ENCODE data around the gene ACTR8. TPM values are rescaled to one million over a fixed set of nuclear protein-coding genes. Genes with fewer than 3 reads are reported as not detected.

ACTR8 gene
- total RNA-seq, 2 experiments from 2014 or later, result 13.7 to 14.3 TPM

GRCh38 chr3:53822331-53822741 is 59.6 kb downstream of the ACTR8 start:
- ChIA-PET CTCF (no interaction called here), POLR2A (no interaction called here)
- no peaks in the 10 kb centered on the region for H3K36me3 ChIP-seq (ENCODE audit: insufficient read depth, low read length)
- ATAC-seq (ENCODE audit: poor library complexity), result no peak
- no peak overlapping the region for H3K4me3 ChIP-seq (ENCODE audit: low read length)
- TF ChIP-seq CTCF (IDR thresholded peaks at IDR 0.05), result no peak
- no peaks in the 10 kb centered on the region for H3K27me3 ChIP-seq (ENCODE audit: control insufficient read depth in 1 of 2, insufficient read depth in 2 of 2, low read length in 2 of 2)
- no peaks in the 10 kb centered on the region for H3K9me3 ChIP-seq (ENCODE audit: control insufficient read depth in 1 of 2, insufficient read depth in 1 of 2, low read length in 2 of 2)
- H3K27me3 Mint-ChIP-seq, result no peaks in the 10 kb centered on the region
- H3K36me3 Mint-ChIP-seq (ENCODE audit: low read depth), result no peaks in the 10 kb centered on the region
- no peaks in the 10 kb centered on the region for H3K9me3 Mint-ChIP-seq
- no peak overlapping the region for H3K27ac ChIP-seq (ENCODE audit: low read depth in 1 of 2, low read length in 2 of 2)
- H3K27ac Mint-ChIP-seq, result no peak overlapping the region
- DNase-seq, result no peak
- H3K4me3 Mint-ChIP-seq, result no peak overlapping the region
- H3K4me1 Mint-ChIP-seq (ENCODE audit: low read depth), result no peaks in the 10 kb centered on the region
- peaks cover 5% of the 10 kb centered on the region for H3K4me1 ChIP-seq (ENCODE audit: insufficient read depth, low read length)
- intact Hi-C loops (cut with DNase I, micrococcal nuclease), result no loop called here

GRCh38 chr3:53821631-53822121 is 60.3 kb downstream of the ACTR8 start:
- CTCF ChIA-PET, result no interaction called here
- intact Hi-C loops (cut with DNase I, micrococcal nuclease), result no loop called here

GRCh38 chr3:53820756-53821580 is 61.0 kb downstream of the ACTR8 start:
- no peaks in the 10 kb centered on the region for H3K4me1 Mint-ChIP-seq (ENCODE audit: low read depth)
- H3K4me1 ChIP-seq (ENCODE audit: insufficient read depth, low read length), result peaks cover 5% of the 10 kb centered on the region
- no peak overlapping the region for H3K4me3 Mint-ChIP-seq

More at GRCh38 chr3:53821631-53822121, 60.3 kb downstream of the ACTR8 start:
- Histone ChIP-seq H3K9me3 (ENCODE audit: control insufficient read depth in 1 of 2, insufficient read depth in 1 of 2, low read length in 2 of 2) (no peaks in the 10 kb centered on the region), H3K4me1 (ENCODE audit: insufficient read depth, low read length) (peaks cover 5% of the 10 kb centered on the region), H3K27ac (ENCODE audit: low read depth in 1 of 2, low read length in 2 of 2) (no peak overlapping the region), H3K27me3 (ENCODE audit: control insufficient read depth in 1 of 2, insufficient read depth in 2 of 2, low read length in 2 of 2) (no peaks in the 10 kb centered on the region), H3K4me3 (ENCODE audit: low read length) (no peak overlapping the region), H3K36me3 (ENCODE audit: insufficient read depth, low read length) (no peaks in the 10 kb centered on the region)
- H3K27me3 Mint-ChIP-seq, result no peaks in the 10 kb centered on the region
- ATAC-seq (ENCODE audit: poor library complexity) (no peak), DNase-seq (no peak)
- H3K36me3 Mint-ChIP-seq (ENCODE audit: low read depth), result no peaks in the 10 kb centered on the region
- POLR2A ChIA-PET, result no interaction called here
- H3K4me3 Mint-ChIP-seq, result no peak overlapping the region
- H3K9me3 Mint-ChIP-seq, result no peaks in the 10 kb centered on the region
- H3K27ac Mint-ChIP-seq, result no peak overlapping the region
- no peak for TF ChIP-seq CTCF (IDR thresholded peaks at IDR 0.05)
- H3K4me1 Mint-ChIP-seq (ENCODE audit: low read depth), result no peaks in the 10 kb centered on the region

More at GRCh38 chr3:53820756-53821580, 61.0 kb downstream of the ACTR8 start:
- intact Hi-C loops (cut with DNase I, micrococcal nuclease), result no loop called here
- Mint-ChIP-seq H3K27me3 (no peaks in the 10 kb centered on the region), H3K36me3 (ENCODE audit: low read depth) (no peaks in the 10 kb centered on the region), H3K27ac (no peak overlapping the region), H3K9me3 (no peaks in the 10 kb centered on the region)
- TF ChIP-seq CTCF (IDR thresholded peaks at IDR 0.05), result no peak
- no peak for DNase-seq
- Histone ChIP-seq H3K36me3 (ENCODE audit: insufficient read depth, low read length) (no peaks in the 10 kb centered on the region), H3K4me3 (ENCODE audit: low read length) (no peak overlapping the region), H3K27me3 (ENCODE audit: control insufficient read depth in 1 of 2, insufficient read depth in 2 of 2, low read length in 2 of 2) (no peaks in the 10 kb centered on the region), H3K27ac (ENCODE audit: low read depth in 1 of 2, low read length in 2 of 2) (no peak overlapping the region), H3K9me3 (ENCODE audit: control insufficient read depth in 1 of 2, insufficient read depth in 1 of 2, low read length in 2 of 2) (no peaks in the 10 kb centered on the region)
- POLR2A ChIA-PET, result no interaction called here
- ATAC-seq (ENCODE audit: poor library complexity), result no peak
- CTCF ChIA-PET, result no interaction called here

Data from CD4-positive, alpha-beta T cell (primary cell).